MM.1S (cell line): ENCODE results near the gene NELFB.

Experiments
- CTCF ChIP-seq: fragments of 300-600 bp; sonication (generic); IDR thresholded peaks from 2 replicates; pipeline ENCODE4 v1.5.1; 2016; ENCODE audit warnings: antibody characterized with exemption, low read length, mixed read lengths
- EZH2 ChIP-seq: fragments of 300-600 bp; sonication (generic); optimal IDR thresholded peaks from 2 replicates; pipeline ENCODE3; 2017; ENCODE audit warnings: low read depth, mild to moderate bottlenecking, antibody characterized with exemption, low read length, mixed read lengths

GRCh38 chr9:137316012-137316981 is 61.2 kb downstream of the NELFB start:
- no peak for TF ChIP-seq EZH2
- TF ChIP-seq CTCF, result no peak
